ENCODE measurements around the gene HSPA13. TPM values are rescaled to one million over a fixed set of nuclear protein-coding genes. Genes with fewer than 3 reads are reported as not detected.

The HSPA13 gene
- total RNA-seq, 4 donors from 2014 or later: 1.9 to 20.7 (median 13.6) TPM

GRCh38 chr21:14366998-14367397, 15.9 kb downstream of the HSPA13 start:
- Histone ChIP-seq H3K27me3 (no peaks in the 10 kb centered on the region), H3K27ac (no peak overlapping the region), H3K9me3 (no peaks in the 10 kb centered on the region), H3K4me3 (no peak overlapping the region), H3K4me1 (no peaks in the 10 kb centered on the region), H3K36me3 (no peaks in the 10 kb centered on the region)
- in situ Hi-C loops (cut with MboI; ENCODE audit: low pct_ligation_motif_present in 1 of 4, low pct_unique_long_range_greater_than_20kb in 1 of 4, low sequenced_read_pairs in 3 of 4) (no loop called here), intact Hi-C loops (cut with DNase I; ENCODE audit: low total_unique reads) (no loop called here)
- TF ChIP-seq POLR2A (IDR thresholded peaks at IDR 0.05) (no peak), EP300 (IDR thresholded peaks at IDR 0.05; ENCODE audit: low read depth) (no peak), POLR2AphosphoS5 (IDR thresholded peaks at IDR 0.05) (no peak), CTCF (IDR thresholded peaks at IDR 0.05) (no peak)
- 75 to 89% methylated on average over 1 to 3 of the region's 3 CpGs for WGBS, 2 donors (ENCODE audit: low coverage in 1 of 2)
- DNase-seq: no peak

GRCh38 chr21:14361958-14362357, 21.0 kb downstream of the HSPA13 start:
- TF ChIP-seq EP300 (IDR thresholded peaks at IDR 0.05; ENCODE audit: low read depth) (no peak), POLR2AphosphoS5 (IDR thresholded peaks at IDR 0.05) (no peak), POLR2A (IDR thresholded peaks at IDR 0.05) (no peak), CTCF (IDR thresholded peaks at IDR 0.05) (no peak)
- H3K4me3 ChIP-seq: no peak overlapping the region
- no peaks in the 10 kb centered on the region for H3K36me3 ChIP-seq
- no peaks in the 10 kb centered on the region for H3K4me1 ChIP-seq
- no peaks in the 10 kb centered on the region for H3K27me3 ChIP-seq
- in situ Hi-C loops (cut with MboI; ENCODE audit: low pct_ligation_motif_present in 1 of 4, low pct_unique_long_range_greater_than_20kb in 1 of 4, low sequenced_read_pairs in 3 of 4) (no loop called here), intact Hi-C loops (cut with DNase I; ENCODE audit: low total_unique reads) (no loop called here)
- 57 to 77% methylated on average over 2 to 3 of the region's 3 CpGs for WGBS, 2 donors (ENCODE audit: low coverage in 1 of 2)
- no peak overlapping the region for H3K27ac ChIP-seq
- DNase-seq: no peak
- no peaks in the 10 kb centered on the region for H3K9me3 ChIP-seq

- DNase-seq: no peak
- no peaks in the 10 kb centered on the region for H3K9me3 ChIP-seq
- intact Hi-C loops (cut with DNase I; ENCODE audit: low total_unique reads) (no loop called here), in situ Hi-C loops (cut with MboI; ENCODE audit: low pct_ligation_motif_present in 1 of 4, low pct_unique_long_range_greater_than_20kb in 1 of 4, low sequenced_read_pairs in 3 of 4) (no loop called here)
- H3K4me3 ChIP-seq: no peak overlapping the region
- no peaks in the 10 kb centered on the region for H3K36me3 ChIP-seq
- no peaks in the 10 kb centered on the region for H3K4me1 ChIP-seq
- 63 to 67% methylated on average over 1 of the region's 1 CpG for WGBS, 2 donors (ENCODE audit: low coverage in 1 of 2)
- TF ChIP-seq CTCF (IDR thresholded peaks at IDR 0.05) (no peak), EP300 (IDR thresholded peaks at IDR 0.05; ENCODE audit: low read depth) (no peak), POLR2AphosphoS5 (IDR thresholded peaks at IDR 0.05) (no peak), POLR2A (IDR thresholded peaks at IDR 0.05) (no peak)
- no peaks in the 10 kb centered on the region for H3K27me3 ChIP-seq
- H3K27ac ChIP-seq: no peak overlapping the region
Measured at GRCh38 chr21:14358775-14359174, 24.2 kb downstream of the HSPA13 start.

GRCh38 chr21:14356746-14357145, 26.2 kb downstream of the HSPA13 start:
- Histone ChIP-seq H3K36me3 (no peaks in the 10 kb centered on the region), H3K27me3 (no peaks in the 10 kb centered on the region), H3K27ac (no peak overlapping the region), H3K9me3 (no peaks in the 10 kb centered on the region), H3K4me3 (no peak overlapping the region), H3K4me1 (no peaks in the 10 kb centered on the region)
- in situ Hi-C loops (cut with MboI; ENCODE audit: low pct_ligation_motif_present in 1 of 4, low pct_unique_long_range_greater_than_20kb in 1 of 4, low sequenced_read_pairs in 3 of 4): no loop called here
- TF ChIP-seq CTCF (IDR thresholded peaks at IDR 0.05) (no peak), POLR2AphosphoS5 (IDR thresholded peaks at IDR 0.05) (no peak), POLR2A (IDR thresholded peaks at IDR 0.05) (no peak), EP300 (IDR thresholded peaks at IDR 0.05; ENCODE audit: low read depth) (no peak)
- DNase-seq: no peak
- WGBS, 2 donors (ENCODE audit: low coverage in 1 of 2): 81 to 88% methylated on average over 4 of the region's 4 CpGs
- intact Hi-C loops (cut with DNase I; ENCODE audit: low total_unique reads): no loop called here
